Globus pallidus (tissue), 1 donor: Measurements from ENCODE around the gene GOLPH3.
A peak's percentile ranks its signal among the peaks of the same experiment; 100 is the strongest.
"Not testable (repeated sequence)": the region's sequence is repeated elsewhere in the genome, so short reads cannot be mapped to it uniquely, and the experiment has no call there.

Source experiments
- DNase-seq: peaks from one replicate; pipeline ENCODE4 v3.0.0-alpha.2; 2015; ENCODE audit warnings: low spot score

Gene GOLPH3

DNA sequence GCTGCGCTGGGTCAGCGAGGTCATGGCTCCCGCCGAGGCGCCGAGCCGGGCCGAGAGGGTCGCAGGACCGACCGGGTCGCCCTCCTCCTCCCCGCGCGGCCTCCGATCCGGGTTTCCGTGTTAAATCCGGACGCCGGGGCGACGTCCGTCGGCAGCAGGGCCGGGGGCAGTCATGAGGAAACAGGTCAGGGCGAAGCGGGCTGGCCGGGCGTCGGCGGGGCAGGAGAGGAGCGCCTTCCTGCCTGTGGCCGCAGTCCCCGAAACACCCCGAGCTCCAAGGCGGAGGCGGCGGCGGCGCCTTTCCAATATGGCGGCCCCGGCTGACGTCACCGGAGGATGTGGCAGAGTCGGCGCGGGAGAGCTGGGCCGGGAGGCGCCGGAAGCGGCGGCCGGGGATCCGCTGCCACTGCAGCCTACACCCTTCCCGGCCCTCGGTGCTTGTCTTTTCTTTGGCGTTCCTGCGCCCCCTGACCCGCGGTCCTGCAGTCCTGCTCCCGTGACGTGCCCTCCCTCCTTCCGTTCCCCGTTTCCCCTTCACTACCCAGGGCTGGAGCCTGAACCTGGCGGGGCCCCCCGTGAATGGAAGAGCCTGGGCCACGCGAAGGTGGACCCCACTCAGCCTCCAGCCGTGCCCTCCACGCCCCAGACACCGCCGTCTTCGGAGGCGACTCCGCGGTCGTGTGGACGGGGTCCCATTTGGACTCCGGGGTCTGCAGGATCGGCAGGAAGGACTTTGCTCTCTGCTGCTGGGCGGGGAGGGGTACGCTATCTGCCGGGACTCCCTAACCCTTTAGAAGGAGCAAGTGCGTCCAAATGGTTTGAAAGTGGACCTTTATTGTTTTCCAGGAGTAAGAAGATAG, at the start of gene GOLPH3:
GOLPH3 (minus strand) TSS at position 309 of the 860 bp plus-strand sequence; CDS start at position 24, 285 bp downstream.
- DNase-seq: peak; percentile 83

DNA sequence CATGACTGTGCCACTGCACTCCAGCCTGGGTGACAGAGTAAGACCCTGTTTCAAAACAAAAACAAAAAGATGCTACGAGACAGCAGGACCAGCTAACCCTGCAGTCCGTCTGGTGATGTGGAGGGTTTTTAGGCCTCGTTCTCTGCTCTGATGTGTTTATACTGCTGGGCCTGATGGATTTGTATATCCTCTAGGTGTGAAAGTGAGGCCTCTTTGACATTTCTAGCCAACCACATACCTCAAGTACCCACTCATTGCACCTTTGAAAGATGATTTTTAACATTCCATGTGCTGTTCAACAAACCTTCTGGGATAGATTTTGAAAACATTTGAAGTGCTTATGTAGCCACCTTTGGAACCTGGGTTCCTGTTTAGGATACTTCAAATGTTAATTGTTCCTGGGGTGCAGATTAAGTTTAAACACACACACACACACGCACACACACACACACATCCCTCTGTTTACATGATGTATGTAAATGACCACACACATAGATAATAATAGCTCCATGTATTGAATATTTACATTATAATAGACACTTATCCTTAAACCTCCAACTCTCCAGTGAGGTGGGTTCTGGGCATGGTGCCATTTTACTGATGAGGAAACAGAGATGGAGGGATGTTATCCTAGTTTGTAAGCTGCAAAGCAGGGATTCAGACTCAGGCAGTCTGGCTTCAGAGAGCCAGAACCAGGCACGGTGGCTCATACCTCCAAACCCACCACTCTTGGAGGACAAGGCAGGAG, 48.8 kb upstream of the GOLPH3 start:
- DNase-seq: no peak

DNA sequence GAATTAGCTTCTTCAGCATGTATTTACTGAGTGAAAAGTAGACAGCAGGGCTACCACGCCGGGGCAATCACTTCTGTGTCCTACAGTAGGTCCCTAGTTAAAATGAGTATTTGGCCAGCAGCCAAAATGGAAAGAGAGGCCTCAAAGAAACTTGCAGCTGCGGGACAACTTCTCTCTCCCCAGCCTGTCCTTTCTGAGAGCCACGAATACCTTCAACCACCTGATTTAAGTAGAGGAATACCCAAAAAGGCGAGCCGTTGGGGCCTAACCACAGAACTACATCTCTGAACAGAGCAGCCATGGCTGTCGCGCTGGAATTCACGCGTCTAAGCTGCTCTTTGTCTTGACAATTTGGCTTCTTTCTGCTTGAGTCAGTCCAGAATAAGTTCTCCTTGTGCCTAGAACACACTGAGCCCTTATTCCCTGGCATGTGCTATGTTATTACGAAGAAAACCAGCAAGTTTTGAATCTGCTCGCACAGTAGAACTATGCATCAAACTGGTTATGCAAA, 43.8 kb upstream of the GOLPH3 start:
- DNase-seq: peak; percentile 72

DNA sequence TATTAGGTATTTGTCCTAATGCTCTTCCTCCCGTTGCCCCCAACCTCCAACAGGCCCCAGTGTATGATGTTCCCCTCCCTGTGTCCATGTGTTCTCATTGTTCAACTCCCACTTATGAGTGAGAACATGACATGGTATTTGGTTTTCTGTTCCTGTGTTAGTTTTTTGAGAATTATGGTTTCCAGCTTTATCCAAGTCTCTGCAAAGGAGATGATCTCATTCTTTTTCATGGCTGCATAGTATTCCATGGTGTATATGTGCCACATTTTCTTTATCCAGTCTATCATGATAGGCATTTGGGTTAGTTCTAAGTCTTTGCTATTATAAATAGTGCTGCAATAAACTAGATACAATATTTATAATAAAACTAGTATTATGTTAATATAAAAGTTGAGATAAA, 40.2 kb upstream of the GOLPH3 start:
- not testable (repeated sequence) for DNase-seq

DNA sequence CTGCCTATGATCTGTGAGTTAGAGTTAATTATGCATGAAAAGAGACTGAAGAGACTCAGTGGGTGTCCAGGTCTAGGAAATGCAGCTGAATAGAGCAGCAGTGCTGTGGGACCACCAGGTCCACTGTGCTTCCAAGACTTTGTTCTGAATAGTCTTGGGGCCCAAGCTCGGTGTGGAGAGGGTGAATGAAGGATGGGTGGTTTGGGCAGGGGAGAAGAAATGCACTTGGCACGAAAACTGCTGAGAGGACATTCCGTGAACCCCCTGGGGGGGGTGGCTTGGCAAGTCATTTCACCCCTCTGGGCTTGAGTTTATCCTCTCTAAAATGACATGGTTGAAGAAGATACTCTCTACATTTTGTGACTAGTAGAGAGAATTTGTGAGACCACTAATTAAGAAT, 36.0 kb upstream of the GOLPH3 start:
- no peak for DNase-seq

DNA sequence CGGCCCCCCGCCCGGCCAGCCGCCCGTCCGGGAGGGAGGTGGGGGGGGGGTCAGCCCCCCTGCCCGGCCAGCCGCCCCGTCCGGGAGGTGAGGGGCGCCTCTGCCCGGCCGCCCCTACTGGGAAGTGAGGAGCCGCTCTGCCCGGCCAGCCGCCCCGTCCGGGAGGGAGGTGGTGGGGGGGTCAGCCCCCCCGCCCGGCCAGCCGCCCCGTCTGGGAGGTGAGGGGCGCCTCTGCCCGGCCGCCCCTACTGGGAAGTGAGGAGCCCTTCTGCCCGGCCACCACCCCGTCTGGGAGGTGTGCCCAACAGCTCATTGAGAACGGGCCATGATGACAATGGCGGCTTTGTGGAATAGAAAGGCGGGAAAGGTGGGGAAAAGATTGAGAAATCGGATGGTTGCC, 34.7 kb upstream of the GOLPH3 start:
- not testable (repeated sequence) for DNase-seq

DNA sequence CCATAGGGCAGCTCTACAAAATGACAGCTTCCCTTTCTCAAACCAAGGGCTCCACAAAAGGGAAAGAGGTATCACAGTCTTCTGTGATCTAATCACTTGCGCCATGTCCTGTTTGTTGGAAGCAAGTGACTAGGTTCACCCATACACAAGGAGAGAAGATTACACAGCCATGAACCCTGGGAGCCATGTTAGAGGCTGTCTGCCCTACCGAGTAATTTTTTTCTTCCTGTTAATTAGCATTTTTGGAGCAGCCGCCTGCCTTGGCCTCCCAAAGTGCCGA, 33.2 kb upstream of the GOLPH3 start:
- no peak for DNase-seq

DNA sequence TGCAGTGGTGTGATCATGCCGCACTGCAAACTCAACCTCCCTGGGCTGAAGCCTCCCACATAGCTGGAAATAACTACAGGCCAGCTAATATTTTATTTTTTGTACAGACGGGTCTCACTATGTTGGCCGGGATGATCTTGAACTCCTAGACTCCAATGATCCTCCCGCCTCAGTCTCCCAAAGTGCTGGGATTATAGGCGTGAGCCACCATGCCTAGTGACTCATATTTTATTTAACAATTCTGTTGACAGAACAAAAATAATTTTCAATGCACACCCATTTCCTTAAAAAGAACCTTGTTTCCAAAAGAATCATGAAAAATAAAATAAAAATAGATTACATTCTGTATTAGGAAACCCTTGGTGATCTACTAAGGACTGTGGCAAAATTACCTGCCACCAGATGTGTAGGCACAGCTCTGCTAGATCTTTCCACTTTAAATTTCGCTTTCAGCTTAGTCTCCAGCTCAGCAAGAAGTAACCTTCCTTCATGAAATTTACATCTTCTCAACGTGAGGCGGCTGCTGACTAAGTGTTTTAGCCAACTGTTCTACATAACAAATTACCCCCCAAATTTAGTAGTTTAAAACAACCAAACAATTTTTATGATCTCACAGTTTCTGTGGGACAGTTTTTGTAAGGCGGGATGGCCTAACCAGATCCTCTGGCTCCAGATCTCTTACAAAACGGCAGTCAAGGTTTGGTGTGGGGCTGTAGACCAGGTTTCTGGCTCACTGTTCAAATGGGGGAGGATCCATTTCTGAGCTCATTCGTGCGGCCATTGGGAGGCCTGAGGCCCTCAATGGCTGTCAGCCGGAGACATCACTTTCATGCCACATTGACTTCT, 32.6 kb upstream of the GOLPH3 start:
- DNase-seq: no peak

DNA sequence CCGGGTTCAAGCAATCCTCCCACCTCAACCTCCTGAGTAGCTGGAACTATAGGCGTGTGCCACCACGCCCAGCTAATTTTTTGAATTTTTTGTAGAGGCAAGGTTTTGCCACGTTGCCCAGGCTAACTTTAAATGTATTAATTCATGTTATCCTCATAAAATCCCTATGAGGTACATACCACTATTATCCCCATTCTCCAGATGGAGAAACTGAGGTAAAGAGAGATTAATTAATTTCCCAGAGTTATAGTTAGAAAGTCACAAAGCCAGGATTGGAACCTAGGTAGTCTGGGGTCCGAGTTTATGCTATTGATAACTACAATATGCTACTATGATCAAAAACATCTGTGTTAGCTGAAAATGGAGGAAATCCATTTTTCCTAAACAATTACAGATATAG, 31.9 kb upstream of the GOLPH3 start:
- DNase-seq: no peak

DNA sequence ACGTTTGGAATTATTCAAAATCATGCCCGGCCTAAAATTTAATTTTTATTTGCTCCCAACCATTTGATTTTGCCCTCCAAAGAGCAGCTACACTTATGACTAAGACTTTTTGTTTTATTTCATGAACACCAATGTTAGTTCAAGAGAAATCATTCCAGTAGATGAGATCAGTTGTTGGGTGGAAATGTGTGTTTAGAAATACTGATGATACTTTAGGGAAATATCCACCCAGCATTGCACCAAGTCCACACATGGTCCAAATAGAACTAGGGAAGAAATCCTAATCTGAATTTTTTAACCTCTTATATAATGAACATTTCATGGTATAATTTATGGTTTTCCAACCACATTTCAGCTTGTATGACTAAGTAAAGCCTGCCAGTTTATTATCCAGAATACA, 28.3 kb upstream of the GOLPH3 start:
- no peak for DNase-seq

DNA sequence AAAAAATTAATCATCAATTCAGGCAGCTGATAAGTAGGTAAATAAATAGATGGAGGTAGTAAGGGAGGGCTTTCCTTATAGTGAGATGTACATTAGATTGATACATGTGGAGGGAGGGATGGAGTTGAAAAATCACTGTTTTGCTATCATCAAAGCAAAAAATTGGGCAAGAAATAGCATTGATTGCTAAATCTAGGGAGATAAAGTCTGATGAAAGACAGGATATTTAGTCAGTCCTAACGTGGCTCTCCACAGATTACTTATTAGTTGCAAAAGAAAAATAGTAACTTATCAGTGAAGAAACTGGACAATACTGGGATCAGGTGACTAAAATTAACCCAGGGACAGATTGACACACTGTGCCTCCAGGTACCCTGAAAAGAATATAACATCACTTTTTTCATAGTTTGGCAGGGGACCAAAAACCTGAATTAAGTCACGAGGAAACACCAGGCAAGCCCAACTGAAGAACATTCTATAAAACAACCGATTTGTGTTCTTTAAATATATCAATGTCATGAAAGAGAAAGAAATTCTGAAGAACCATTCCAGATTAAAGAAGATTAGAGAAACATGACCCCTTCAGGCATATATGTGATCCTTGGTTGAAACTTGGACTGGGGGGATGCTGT, 27.1 kb upstream of the GOLPH3 start:
- no peak for DNase-seq

DNA sequence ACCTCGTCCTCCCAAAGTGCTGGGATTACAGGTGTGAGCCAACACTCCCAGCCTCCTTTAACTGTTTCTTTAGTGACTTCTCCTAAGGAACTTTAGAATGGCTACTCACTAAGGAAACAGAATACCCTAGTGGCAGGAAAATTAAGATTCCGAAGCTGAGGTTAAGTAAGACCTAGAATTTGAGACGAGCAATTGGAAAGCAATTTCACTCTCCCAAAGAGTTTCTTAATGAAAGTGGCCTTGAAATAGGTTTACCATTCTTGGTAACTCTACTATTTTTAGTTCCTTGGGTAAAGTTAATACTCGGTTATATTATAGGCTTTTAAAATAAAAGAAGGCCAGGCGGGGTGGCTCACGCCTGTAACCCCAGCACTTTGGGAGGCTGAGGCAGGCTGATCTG, 22.9 kb upstream of the GOLPH3 start:
- no peak for DNase-seq

DNA sequence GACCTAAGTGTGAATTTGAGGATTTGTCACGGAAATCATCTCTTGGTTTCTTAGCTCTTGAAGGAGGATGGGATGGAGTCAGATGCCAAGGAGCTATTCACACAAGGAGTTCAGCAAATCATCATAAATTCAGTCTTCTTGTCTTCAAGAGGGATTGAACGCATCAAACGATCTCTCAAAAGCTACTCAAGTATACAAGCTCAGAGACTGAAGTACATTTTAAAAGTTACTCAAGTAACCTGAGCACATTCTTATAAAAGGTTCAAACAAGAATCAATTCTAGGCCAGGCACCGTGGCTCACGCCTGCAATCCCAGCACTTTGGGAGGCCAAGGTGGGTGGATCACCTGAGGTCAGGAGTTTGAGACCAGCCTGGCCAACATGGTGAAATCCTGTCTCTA, 21.1 kb upstream of the GOLPH3 start:
- no peak for DNase-seq

DNA sequence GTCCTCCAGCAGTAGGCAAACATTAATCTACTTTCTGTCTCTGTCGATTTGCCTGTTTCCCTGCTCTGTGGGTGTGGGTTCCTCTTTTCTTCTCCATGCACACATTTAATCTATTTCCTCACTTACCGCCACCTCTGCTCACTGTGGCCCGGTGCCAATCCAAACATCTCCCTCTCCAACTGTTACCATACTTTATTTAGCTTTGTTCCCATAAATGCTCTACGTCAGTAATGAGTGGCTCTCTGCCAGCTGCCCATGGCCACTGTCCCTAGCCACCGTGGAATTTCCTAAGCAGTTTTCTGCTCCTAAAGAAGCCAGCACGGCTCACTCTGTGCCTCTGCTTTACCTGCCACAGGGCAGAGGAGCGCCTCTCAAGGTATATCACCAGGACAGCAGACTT, 19.5 kb upstream of the GOLPH3 start:
- DNase-seq: peak; percentile 14

DNA sequence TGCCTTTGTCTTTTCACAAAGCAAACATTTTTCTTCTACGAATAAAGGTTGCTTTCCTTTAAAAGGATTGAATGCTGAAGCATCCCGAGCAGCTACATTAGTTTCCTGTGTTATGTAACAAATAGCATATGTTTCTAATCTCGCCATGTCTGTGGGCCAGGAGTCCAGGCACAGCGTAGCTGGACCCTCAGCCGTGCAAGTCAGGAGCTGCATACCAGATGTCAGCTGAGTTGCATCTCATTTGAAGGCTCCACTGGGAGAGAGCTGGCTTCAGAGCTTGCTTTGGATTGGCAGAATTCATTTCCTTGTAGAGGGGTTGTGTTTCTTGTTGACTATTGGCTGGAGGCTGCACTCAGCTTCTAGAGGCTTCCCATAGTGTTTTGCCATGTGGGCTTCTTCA, 16.0 kb upstream of the GOLPH3 start:
- no peak for DNase-seq

DNA sequence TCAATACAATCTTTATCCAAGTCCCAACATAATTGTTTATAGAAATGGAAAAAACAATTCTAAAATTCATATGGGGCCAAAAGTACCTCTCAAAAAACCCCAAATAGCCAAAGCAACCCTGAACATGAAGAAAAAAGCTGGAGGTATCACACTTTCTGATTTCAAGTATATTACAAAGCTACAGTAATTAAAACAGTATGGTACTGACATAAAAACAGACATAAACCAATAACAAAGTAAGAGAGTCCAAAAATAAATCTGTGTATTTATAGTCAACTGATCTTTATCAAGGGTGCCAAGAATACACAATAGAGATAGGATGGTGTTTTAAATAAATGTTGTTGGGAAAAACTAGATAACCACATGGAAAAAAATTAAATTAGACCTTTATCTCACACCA, 13.6 kb upstream of the GOLPH3 start:
- no peak for DNase-seq

DNA sequence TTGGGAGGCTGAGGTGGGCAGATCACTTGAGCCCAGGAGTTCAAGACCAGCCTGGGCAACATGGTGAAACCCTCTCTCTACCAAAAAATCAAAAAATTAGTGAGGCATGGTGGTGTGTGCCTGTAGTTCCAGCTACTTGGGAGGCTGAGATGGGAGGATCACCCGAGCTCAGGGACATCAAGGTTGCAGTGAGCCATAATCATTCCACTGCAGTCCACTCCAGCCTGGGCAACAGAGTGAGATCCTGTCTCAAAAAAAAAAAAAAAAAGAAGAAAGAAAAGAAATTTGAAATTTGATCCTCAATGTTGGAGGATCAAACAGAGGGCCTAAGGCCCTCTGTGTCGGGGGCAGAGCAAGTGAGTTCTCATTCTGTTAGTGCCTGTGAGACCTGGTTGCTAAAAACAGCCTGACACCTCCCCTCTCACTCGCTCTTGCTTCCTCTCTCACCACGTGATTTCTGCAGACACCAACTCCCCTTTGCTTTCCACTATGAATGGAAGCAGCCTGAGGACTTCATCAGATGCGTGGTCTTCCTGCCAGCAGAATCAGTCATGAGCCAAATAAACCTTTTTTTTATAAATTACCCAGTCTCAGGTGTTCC, 8.4 kb upstream of the GOLPH3 start:
- DNase-seq: no peak

DNA sequence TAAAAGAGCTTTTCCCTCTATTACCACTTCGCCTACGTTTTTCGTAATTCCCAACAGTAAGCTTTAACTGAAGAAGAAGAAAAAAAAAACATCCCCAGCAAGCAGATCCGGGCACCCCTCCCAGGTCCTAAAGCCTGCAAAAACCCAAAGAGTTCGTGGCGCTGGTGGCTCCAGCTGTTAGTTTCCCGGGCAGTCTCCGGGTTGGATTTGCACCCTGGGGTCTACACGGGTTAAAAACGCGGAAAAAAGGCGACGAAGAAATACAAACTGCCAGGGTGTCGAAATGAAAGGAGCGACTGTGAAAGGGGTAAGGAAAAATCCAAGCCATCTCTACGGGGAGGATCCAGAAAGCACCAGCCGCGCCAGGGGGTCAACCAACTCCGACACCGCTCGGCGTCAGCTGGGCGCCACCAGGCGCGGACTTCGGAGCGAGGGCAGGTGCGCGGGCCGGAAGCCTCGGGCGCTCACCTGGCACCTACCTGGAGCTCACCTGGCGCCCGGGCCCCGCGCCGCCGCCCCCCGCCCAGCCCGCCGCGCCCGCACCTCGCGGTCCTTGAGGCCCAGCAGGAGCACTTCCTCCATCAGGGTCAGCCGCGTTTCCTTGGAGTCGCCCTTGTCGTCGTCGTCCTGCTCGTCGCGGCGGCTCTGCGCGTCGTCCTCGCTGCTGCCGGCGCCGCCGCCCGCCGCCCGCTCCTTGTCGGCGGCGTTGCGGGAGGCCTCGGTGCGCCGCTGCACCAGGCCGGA, 680 bp downstream of the GOLPH3 start:
- DNase-seq: peak; percentile 72

DNA sequence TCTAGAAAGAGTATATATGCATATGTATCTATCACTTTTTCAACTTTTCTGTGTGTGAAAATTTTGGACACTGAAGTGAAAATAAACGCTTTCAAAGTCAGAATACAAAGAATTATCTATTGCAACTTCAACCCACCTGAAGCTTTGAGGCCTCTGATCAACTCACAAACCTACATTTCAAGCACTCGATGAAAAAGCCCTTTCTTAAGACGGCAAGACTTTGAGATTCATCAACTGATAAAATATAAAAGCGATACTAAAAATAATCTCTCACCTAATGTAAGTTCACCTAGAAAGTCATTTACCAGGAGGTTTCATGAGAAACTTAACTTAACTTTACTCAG, 1.2 kb downstream of the GOLPH3 start:
- DNase-seq: no peak

DNA sequence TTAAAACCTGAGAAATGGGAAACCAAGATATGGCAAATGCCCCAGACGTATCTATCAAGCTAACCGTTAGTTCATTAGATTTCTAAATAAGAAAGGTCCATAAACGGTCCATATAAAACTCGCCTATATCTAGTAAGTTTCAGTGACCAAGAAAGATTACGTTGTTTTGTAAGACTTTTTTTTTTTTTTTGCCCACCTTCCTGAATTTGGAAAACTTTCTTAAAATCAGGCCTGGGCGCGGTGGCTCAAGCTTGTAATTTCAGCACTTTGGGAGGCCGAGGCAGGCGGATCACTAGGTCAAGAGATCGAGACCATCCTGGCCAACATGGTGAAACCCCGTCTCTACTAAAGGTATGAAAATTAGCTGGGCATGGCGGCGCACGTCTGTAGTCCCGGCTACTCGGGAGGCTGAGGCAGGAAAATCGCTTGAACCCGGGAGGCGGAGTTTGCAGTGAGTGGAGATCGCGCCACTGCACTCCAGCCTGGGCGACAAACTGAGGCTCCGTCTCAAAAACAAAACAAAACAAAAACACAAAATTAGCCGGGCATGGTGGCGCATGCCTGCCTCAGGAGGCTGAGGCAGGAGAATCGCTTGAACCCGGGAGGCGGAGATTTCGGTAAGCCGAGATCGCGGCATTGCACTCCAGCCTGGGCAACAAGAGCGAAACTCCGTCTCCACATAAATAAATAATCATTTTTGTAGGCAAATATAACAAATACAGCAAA, 1.8 kb downstream of the GOLPH3 start:
- DNase-seq: peak; percentile 16
